ENCODE measurements around the gene GXYLT2. TPM values are rescaled to one million over a fixed set of nuclear protein-coding genes. Genes with fewer than 3 reads are reported as not detected.

The GXYLT2 gene
- total and polyA plus RNA-seq, 2 experiments from 2014 or later: 2.0 to 5.8 TPM

GRCh38 chr3:72996121-72996472 is 108.3 kb downstream of the GXYLT2 start (continued):
- no peak for TF ChIP-seq REST (IDR thresholded peaks at IDR 0.05; ENCODE audit: unreplicated experiment)
- TF ChIP-seq POLR2AphosphoS5 (IDR thresholded peaks at IDR 0.05; ENCODE audit: low read depth): no peak
- TF ChIP-seq CTCF (conservative IDR thresholded peaks at IDR 0.05; ENCODE audit: low read depth in 2 of 2): no peak
- no peak for TF ChIP-seq ZNF331 (CRISPR knock-in tag; IDR thresholded peaks at IDR 0.05; ENCODE audit: low read depth)
- no peak for TF ChIP-seq EZH2phosphoT487 (IDR thresholded peaks at IDR 0.05; ENCODE audit: unreplicated experiment)

- Mint-ChIP-seq H3K27me3 (ENCODE audit: insufficient read depth, low read depth, poor library complexity) (peaks cover 12% of the 10 kb centered on the region), H3K9me3 (no peaks in the 10 kb centered on the region), H3K27ac (peak within 1 kb of the TSS; percentile 94), H3K36me3 (ENCODE audit: low read depth) (peaks cover 41% of the 10 kb centered on the region), H3K4me3 (peak within 1 kb of the TSS; percentile 93), H3K4me1 (peaks cover 26% of the 10 kb centered on the region)
- H3K79me2 ChIP-seq (replicated peaks; ENCODE audit: insufficient read depth): no peaks in the 10 kb centered on the region; the same call in 1 of the 2 replicates
- peaks cover 12% of the 10 kb centered on the region; the same call in 1 of the 2 replicates for H3K36me3 ChIP-seq (ENCODE audit: insufficient read depth)
- H3K9me2 ChIP-seq (ENCODE audit: insufficient read depth): no peaks in the 10 kb centered on the region
- peak within 1 kb of the TSS; percentile 89 for H3K4me3 ChIP-seq
- H3K27ac ChIP-seq (ENCODE audit: low read depth): peak within 1 kb of the TSS; percentile 91
- H3K4me1 ChIP-seq (ENCODE audit: insufficient read depth): peaks cover 28% of the 10 kb centered on the region
- peak; percentile 91 for TF ChIP-seq POLR2AphosphoS5 (IDR thresholded peaks at IDR 0.05; ENCODE audit: low read depth)
- no peak for TF ChIP-seq NANOG (IDR thresholded peaks at IDR 0.05; ENCODE audit: borderline replicate concordance)
- TF ChIP-seq CREB1 (CRISPR knock-in tag; IDR thresholded peaks at IDR 0.05; ENCODE audit: low read depth): peak; percentile 86
- no peaks in the 10 kb centered on the region for H3K27me3 ChIP-seq (ENCODE audit: insufficient read depth)
- H3F3A ChIP-seq (replicated peaks; ENCODE audit: low read depth): no peaks in the 10 kb centered on the region
- peak; percentile 95 for DNase-seq (ENCODE audit: low spot score)
- peak within 1 kb of the TSS; percentile 100 for H2AFZ ChIP-seq
- peak; percentile 91 for ATAC-seq
- peak within 1 kb of the TSS; percentile 92 for H3K4me2 ChIP-seq
- peaks cover 39% of the 10 kb centered on the region for H4K20me1 ChIP-seq (replicated peaks; ENCODE audit: insufficient read depth)
Observed at GRCh38 chr3:72996473-72997333, 108.9 kb downstream of the GXYLT2 start, which contains the start of gene PPP4R2. Gene PPP4R2 (plus strand): TSS chr3:72996811. CDS start chr3:72997038, 227 bp downstream.

Measured in GM23338 (cell line).